ENCODE results near the gene ETV3L.

DNA sequence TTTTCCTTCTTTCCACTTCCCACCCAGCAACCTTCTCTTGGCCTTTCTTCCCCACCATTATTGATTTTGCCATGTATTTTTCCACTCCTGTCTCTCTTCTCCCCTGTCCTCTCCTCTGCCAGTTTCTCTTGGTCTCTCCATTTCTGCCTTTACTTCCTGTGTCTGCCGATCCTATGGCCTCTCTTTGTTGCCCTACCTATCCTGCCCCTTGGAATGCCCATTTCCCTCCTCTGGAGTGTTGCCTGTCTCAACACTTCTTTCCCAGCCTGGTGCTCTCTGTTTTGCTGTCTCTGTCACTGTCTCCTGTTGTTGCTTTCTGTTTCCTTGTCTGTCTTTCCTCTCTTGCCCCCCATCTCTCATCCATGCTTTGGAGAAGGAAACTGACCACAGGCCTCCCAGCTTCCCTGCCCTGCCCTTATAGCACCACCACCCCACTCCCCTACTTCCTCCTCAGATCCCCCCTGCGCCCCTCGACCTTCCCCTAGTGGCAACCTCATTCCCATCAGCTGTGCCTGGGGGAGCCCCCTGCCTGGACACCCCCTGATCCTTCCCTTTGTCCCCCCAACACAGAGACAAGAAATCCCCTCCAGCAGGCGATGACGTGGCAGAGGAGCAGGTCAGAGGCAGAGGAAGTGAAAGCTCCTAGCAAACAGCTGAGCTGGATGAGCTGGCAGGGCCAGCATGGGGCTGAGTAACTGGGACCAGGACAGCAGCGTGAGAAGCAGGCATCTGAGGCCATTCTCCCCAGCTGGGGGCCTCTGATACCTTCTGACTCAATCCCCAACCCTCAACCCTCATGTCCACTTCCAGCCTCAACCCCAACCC, 6.6 kb upstream of the ETV3L start:
- TF ChIP-seq EZH2 (IDR thresholded peaks at IDR 0.05; ENCODE audit: low read depth, unreplicated experiment): no peak
- TF ChIP-seq, protein P1, sequence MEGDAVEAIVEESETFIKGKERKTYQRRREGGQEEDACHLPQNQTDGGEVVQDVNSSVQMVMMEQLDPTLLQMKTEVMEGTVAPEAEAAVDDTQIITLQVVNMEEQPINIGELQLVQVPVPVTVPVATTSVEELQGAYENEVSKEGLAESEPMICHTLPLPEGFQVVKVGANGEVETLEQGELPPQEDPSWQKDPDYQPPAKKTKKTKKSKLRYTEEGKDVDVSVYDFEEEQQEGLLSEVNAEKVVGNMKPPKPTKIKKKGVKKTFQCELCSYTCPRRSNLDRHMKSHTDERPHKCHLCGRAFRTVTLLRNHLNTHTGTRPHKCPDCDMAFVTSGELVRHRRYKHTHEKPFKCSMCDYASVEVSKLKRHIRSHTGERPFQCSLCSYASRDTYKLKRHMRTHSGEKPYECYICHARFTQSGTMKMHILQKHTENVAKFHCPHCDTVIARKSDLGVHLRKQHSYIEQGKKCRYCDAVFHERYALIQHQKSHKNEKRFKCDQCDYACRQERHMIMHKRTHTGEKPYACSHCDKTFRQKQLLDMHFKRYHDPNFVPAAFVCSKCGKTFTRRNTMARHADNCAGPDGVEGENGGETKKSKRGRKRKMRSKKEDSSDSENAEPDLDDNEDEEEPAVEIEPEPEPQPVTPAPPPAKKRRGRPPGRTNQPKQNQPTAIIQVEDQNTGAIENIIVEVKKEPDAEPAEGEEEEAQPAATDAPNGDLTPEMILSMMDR (conservative IDR thresholded peaks at IDR 0.05; ENCODE audit: low read depth in 2 of 2): no peak
- no peak for TF ChIP-seq POLR2AphosphoS5 (IDR thresholded peaks at IDR 0.05; ENCODE audit: low read depth)
- TF ChIP-seq EZH2phosphoT487 (IDR thresholded peaks at IDR 0.05; ENCODE audit: unreplicated experiment): no peak
- TF ChIP-seq, protein P2, sequence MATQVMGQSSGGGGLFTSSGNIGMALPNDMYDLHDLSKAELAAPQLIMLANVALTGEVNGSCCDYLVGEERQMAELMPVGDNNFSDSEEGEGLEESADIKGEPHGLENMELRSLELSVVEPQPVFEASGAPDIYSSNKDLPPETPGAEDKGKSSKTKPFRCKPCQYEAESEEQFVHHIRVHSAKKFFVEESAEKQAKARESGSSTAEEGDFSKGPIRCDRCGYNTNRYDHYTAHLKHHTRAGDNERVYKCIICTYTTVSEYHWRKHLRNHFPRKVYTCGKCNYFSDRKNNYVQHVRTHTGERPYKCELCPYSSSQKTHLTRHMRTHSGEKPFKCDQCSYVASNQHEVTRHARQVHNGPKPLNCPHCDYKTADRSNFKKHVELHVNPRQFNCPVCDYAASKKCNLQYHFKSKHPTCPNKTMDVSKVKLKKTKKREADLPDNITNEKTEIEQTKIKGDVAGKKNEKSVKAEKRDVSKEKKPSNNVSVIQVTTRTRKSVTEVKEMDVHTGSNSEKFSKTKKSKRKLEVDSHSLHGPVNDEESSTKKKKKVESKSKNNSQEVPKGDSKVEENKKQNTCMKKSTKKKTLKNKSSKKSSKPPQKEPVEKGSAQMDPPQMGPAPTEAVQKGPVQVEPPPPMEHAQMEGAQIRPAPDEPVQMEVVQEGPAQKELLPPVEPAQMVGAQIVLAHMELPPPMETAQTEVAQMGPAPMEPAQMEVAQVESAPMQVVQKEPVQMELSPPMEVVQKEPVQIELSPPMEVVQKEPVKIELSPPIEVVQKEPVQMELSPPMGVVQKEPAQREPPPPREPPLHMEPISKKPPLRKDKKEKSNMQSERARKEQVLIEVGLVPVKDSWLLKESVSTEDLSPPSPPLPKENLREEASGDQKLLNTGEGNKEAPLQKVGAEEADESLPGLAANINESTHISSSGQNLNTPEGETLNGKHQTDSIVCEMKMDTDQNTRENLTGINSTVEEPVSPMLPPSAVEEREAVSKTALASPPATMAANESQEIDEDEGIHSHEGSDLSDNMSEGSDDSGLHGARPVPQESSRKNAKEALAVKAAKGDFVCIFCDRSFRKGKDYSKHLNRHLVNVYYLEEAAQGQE (IDR thresholded peaks at IDR 0.05; ENCODE audit: unreplicated experiment): no peak
- no peak for TF ChIP-seq CREB1 (CRISPR knock-in tag; IDR thresholded peaks at IDR 0.05; ENCODE audit: low read depth)
